Adipose tissue (tissue), 3 donors: ENCODE measurements around the gene TBR1. TPM values are rescaled to one million over a fixed set of nuclear protein-coding genes. Genes with fewer than 3 reads are reported as not detected.

Experiments
- H3K27ac ChIP-seq: one replicate; pipeline ENCODE4 v1.5.1; 2013; ENCODE audit warnings: low read depth, low read length
- WGBS, 3 donors: extraction: QIAGEN DNeasy Blood & Tissue Kit; methylation state at CpG; one replicate each; pipeline ENCODE4 v1.1.7; 2013; 5-methylcytosine and 5-hydroxymethylcytosine counted together
- polyA plus RNA-seq, 3 donors: library from polyadenylated mRNA; stranded (reverse); fragments of 200-250 nt; gene quantifications; one replicate each; pipeline ENCODE4 v1.2.3, GENCODE V29; 2013
- donor health status: healthy with polysubstance abuse.
- donor health status: Bipolar disorder and iron deficiency.
- donor health status: healthy.

TBR1 gene
- polyA plus RNA-seq: under 1 TPM; 0.01 to 0.11 (median 0.03) TPM

DNA sequence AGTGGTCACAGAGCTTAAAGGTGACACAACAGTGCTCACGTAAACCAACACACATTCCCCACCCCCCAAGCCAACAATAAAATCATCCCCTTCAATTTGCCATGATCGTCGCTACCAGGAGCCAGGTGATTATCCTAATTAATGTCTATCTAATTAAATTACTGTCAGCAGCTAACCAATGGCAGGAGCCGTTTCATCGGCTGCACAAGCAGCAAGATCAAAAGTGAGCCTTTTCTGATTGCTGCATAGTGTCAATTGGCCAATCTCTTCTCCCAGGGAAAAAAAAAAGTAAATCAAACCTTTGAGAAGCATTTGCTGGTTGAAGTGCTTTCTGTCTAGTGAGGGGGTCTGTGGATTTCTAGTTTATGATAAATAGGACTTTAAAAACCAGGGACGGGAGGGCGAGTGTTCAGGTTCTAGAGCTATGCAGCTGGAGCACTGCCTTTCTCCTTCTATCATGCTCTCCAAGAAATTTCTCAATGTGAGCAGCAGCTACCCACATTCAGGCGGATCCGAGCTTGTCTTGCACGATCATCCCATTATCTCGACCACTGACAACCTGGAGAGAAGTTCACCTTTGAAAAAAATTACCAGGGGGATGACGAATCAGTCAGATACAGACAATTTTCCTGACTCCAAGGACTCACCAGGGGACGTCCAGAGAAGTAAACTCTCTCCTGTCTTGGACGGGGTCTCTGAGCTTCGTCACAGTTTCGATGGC, at the start of gene TBR1:
Gene TBR1, plus strand, starts transcription at position 311 of the 721 bp plus-strand sequence. Its CDS starts 114 bp downstream, at position 425.
- WGBS, 3 donors: 8 to 10% (median 9%) methylated on average over 16 of the region's 16 CpGs
- no peak within 1 kb of the TSS for H3K27ac ChIP-seq

GRCh38 chr2:161367675-161368074, 48.4 kb upstream of the TBR1 start:
- H3K27ac ChIP-seq: no peak overlapping the region
- 65 to 92% (median 88%) methylated on average over 3 of the region's 3 CpGs for WGBS, 3 donors

GRCh38 chr2:161369311-161369710, 46.8 kb upstream of the TBR1 start:
- WGBS, 3 donors: 83 to 88% (median 87%) methylated on average over 2 of the region's 2 CpGs

DNA sequence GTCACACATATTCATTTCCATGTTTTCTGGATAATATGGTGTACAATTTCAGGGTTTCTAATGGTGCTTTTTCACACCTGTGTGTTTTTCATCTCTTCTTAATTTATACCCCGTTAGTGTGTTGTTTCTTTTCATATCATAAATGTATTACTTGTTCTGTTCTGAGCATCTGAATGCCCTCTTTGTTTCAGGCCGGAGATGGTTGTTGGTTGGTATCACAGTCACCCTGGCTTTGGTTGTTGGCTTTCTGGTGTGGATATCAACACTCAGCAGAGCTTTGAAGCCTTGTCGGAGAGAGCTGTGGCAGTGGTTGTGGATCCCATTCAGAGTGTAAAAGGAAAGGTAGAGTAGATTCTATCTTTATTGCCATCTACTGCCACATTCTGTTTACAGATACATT, 45.1 kb upstream of the TBR1 start:
- no peak overlapping the region for H3K27ac ChIP-seq
- WGBS, 3 donors: 72 to 87% (median 85%) methylated on average over 3 of the region's 3 CpGs

More at GRCh38 chr2:161369311-161369710, 46.8 kb upstream of the TBR1 start:
- H3K27ac ChIP-seq: no peak overlapping the region

GRCh38 chr2:161371869-161372268, 44.2 kb upstream of the TBR1 start:
- 36 to 54% (median 41%) methylated on average over 1 of the region's 1 CpG for WGBS, 3 donors

GRCh38 chr2:161373942-161374341, 42.2 kb upstream of the TBR1 start:
- H3K27ac ChIP-seq: no peak overlapping the region

More at GRCh38 chr2:161371869-161372268, 44.2 kb upstream of the TBR1 start:
- H3K27ac ChIP-seq: no peak overlapping the region

DNA sequence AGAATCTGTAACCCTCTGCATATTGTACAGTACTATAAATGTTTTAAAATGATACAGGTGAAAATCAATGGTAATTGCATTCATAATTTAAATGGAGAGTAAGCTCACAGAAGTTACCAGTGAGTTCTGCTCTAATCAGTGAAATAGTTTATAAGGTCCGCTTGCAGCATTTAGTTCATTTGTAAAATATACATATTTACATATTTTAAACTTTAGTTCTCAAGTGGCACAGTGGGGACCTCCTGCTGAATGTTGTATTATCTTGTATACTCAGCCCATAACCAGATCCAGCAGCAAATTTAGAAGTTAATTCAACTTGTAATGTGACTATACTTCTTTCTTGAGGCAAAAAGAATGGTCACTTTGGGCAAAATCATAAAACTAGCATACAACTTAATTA, 41.7 kb upstream of the TBR1 start:
- WGBS, 3 donors: 97 to 100% (median 98%) methylated on average over 1 of the region's 1 CpG
- no peak overlapping the region for H3K27ac ChIP-seq

DNA sequence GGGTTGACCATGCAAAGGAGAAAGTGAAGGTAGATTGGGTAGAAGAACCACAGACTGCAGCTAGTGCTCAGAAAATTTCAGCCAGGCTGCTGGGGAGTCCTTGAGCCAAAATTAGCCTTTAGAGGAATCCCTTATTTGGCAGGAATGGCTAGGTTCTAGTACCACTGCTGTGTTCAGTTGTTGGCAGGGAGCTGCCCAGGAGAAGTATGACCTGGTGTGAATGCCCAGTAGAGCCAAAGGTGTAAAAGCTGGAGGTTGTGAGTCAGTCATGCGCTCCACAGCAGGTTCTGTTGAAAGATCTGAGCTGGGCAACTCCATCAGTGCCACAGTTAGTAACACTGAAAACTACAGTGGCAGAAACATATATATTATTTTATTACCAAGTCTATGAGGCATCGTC, 36.4 kb upstream of the TBR1 start:
- H3K27ac ChIP-seq: no peak overlapping the region
- 95 to 99% (median 96%) methylated on average over 2 of the region's 2 CpGs for WGBS, 3 donors

DNA sequence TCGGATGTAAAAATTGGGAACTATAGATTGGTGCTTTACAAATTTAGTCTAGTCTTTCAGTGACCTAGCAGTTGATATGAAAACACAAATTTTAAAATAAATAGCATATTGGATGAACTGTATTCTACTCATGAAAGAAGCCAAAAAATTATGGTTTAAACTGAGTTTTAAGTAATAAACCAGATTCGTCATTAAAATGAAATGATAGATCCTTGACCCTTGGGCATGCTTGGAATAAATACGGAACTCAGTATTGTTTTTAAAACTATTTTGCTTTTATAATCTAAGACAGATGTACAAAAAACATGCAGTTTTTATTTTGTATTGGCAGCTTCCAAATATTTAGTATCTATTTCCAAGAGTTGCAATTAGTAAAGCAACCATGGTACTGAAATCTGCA, 34.6 kb upstream of the TBR1 start:
- WGBS, 3 donors: 76 to 92% (median 78%) methylated on average over 3 of the region's 3 CpGs
- H3K27ac ChIP-seq: no peak overlapping the region

DNA sequence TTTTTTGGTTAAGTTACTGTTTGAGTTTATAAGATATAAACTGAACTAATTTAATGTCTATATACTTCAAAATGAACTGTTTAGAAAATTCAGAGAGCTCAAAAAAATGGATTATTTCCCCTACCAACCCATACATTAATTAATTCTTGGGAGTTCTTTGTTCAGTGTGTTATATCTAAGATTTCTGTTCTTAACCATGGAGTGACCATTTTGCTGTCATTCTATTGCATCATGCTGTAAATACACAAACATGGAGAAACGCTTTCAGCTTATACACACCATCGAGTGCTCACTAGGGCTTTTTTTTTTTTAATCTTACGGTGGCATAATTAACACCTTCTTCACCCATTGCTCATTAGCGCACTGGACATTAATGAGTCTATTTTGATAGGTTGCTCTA, 33.4 kb upstream of the TBR1 start:
- 95 to 97% (median 95%) methylated on average over 4 of the region's 4 CpGs for WGBS, 3 donors
- H3K27ac ChIP-seq: no peak overlapping the region

DNA sequence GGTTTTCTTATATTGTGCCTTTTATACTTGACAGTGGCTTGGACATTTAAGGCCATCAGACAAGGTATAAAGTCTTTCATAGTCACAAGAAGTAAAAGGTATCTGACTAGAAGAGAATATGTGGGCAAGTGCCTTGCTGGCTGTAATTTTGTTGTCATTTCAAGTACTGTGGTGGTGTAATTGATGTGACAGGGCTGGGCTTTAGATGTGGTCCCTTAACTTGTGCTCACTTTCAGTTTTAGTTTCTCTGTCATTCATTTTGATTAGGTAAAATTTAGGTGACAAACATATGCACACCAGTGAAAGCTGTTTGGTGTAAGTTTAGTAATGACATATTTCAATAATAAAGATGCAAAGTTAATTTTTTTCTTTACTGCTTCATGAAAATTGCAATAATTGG, 31.2 kb upstream of the TBR1 start:
- H3K27ac ChIP-seq: no peak overlapping the region

- WGBS, 3 donors: 93 to 97% (median 95%) methylated on average over 2 of the region's 2 CpGs
- H3K27ac ChIP-seq: no peak overlapping the region
Observed at GRCh38 chr2:161386228-161386824, 29.8 kb upstream of the TBR1 start.

DNA sequence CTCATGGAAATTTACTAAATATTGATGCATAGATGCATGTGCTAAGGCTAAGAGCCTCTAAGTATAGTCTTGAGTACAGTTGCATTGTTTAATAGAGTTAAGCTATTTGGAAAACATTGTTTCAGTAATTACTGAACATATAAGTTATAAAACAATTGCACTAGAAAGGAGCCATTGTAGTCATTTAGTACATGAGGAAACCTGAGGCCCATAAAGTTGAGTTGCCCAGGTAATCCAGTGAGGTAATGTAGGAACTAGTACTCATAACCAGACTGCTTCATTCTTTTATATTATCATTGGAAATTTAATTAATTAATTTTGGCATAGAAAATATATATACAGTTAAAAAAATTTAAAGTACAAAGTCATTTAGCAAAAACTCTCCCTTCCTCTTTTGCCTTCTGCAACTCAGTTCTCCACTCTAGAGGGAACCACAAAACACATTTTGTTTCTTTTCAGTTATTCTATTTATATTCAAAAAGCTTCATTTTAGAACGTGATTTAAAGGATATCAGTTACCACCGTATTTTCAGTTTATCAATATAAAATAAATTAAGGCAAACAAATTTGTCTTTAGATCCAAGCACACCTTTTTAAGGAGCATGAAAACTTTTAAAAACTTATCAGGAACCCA, 27.8 kb upstream of the TBR1 start:
- no peak overlapping the region for H3K27ac ChIP-seq
- WGBS, 3 donors: 60 to 94% (median 70%) methylated on average over 2 of the region's 2 CpGs

DNA sequence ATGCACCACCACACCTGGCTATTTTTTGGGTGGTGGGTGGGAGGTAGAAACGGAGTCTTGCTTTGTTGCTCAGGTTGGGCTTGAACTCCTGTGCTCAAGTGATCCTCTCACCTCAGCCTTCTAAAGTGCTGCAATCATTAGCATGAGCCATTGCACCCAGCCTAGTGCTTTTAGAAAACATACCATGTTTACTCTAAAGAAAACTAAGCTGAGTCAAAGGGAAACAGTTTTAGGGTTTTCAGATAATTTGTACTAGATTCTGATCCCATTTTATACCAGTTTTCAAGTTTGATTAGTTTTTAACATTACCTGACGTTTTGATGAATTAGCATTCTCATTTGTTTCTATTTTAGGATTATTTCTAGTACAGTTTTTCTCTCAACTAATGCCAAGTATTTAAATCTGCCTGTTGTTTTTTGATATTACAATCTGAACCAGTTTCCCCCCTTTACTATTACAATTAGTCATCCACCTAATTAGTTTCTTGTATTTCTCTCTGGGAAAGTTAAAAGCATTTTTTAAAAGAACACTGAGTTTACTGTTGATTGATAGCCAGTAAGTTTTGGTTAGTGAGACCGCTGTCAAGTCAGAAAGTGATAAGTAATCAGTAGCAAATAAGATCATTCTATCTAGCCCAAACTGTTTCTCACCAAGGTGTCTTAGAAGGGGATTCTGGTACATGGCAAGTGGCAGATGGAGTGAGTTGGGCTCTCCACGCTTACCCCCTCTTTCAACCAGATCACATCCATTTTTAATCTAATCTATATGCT, 24.2 kb upstream of the TBR1 start:
- 89 to 96% (median 92%) methylated on average over 4 of the region's 4 CpGs for WGBS, 3 donors

DNA sequence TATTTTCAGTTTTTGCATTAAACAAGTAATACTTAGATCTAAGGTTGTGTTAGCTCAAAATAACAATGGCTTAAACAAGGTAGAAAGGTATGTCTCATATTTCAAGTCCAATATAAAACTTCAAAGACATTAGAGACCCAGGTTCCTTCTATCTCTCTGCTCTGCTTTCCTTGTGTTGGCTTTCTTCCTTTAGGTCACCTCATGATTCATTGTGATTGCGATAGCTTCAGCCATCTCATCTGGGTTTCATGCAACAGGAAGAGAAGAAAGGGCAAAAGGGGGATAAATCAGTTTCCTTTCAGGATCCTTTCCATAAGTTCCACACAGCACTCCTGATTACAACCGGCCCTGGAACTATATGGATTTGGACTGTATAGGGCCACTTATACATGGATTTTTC, 16.0 kb upstream of the TBR1 start:
- no peak overlapping the region for H3K27ac ChIP-seq
- 99 to 100% (median 99%) methylated on average over 2 of the region's 2 CpGs for WGBS, 3 donors

More for the DNA sequence above, 24.2 kb upstream of the TBR1 start:
- H3K27ac ChIP-seq: no peak overlapping the region

GRCh38 chr2:161402297-161402696, 13.8 kb upstream of the TBR1 start:
- 93 to 96% (median 93%) methylated on average over 4 of the region's 4 CpGs for WGBS, 3 donors
- H3K27ac ChIP-seq: no peak overlapping the region

DNA sequence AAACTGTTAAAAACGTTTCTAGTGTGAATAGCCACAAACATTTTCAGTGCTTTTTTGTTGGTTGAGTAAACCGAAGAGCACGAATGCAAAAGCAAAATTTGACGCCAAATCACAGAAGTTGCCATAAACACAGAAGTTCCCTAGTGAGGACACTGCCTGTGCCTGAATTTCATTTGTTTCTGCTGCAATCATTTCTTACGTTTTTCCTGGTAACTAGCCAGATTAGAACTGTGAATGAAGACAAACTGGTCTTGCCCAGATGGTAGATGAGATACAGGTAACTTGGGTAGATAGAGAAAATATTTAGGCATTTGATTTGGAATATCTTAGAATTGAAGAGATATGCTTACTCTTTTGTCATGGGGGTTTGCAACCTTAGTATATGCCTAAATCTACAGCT, 9.8 kb upstream of the TBR1 start:
- no peak overlapping the region for H3K27ac ChIP-seq
- 82 to 89% (median 86%) methylated on average over 5 of the region's 5 CpGs for WGBS, 3 donors

DNA sequence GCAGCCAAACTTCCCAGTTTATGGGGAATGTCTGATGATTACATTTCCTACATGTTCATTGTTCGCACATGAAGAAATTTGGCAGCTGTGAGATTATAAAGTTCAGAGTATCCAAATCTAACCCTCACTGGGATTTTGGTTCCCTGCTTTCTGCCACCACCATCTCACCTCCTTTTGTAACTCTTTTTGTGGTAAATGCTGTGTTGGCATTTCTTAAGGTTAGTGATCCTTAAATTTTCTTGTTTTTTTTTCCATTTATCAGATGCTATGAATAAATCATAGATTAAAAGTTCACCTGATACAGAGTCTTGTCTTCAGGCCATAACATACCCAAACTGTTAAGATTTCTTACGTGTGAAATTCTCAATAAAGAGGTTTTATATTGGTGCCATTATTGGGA, 8.5 kb upstream of the TBR1 start:
- 86 to 94% (median 88%) methylated on average over 2 of the region's 2 CpGs for WGBS, 3 donors
- H3K27ac ChIP-seq: no peak overlapping the region

- H3K27ac ChIP-seq: no peak overlapping the region
- 80 to 97% (median 91%) methylated on average over 1 of the region's 1 CpG for WGBS, 3 donors
Observed at GRCh38 chr2:161409308-161409907, 6.7 kb upstream of the TBR1 start.
